ENCODE data around the gene NRL. TPM values are rescaled to one million over a fixed set of nuclear protein-coding genes. Genes with fewer than 3 reads are reported as not detected.

NRL gene
- total and polyA plus RNA-seq, 2 donors (not counting 3 experiments of a cell fraction or from before 2014, with no cell fraction given): 0.71 to 1.1 TPM

- no peak overlapping the region for H3K4me2 ChIP-seq (ENCODE audit: insufficient read depth, low read length)
- peaks cover 32% of the 10 kb centered on the region for H3K79me2 ChIP-seq (ENCODE audit: control insufficient read depth, insufficient read depth, low read length)
- no peaks in the 10 kb centered on the region for H3K9me1 ChIP-seq (replicated peaks; ENCODE audit: control insufficient read depth, extremely low read depth, insufficient read depth, low read length)
- ChIA-PET POLR2A (no interaction called here), CTCF (interaction anchor here (1.6 kb wide), 1 partner anchor 16 kb away, joined by 9 read pairs; the partner anchor contains the start of gene IRF9)
- peaks cover 0 to 7% of the 10 kb centered on the region in 2 experiments for H3K36me3 ChIP-seq (ENCODE audit: control insufficient read depth in 2 of 2, extremely low read depth in 1 of 2, insufficient read depth in 2 of 2, low read length in 2 of 2)
- intact Hi-C loops (cut with micrococcal nuclease): no loop called here
- TF ChIP-seq JUN (IDR thresholded peaks at IDR 0.05; ENCODE audit: borderline replicate concordance, insufficient read depth, insufficient read length, low read depth) (no peak), GATA2 (IDR thresholded peaks at IDR 0.05; ENCODE audit: insufficient read depth, insufficient read length, low read depth, low read length) (no peak), CTCF (IDR thresholded peaks at IDR 0.05; ENCODE audit: extremely low read depth in 1 of 2, insufficient read depth in 1 of 2, low read depth in 1 of 2, low read length in 2 of 2) (no peak), POLR2A (IDR thresholded peaks at IDR 0.05; ENCODE audit: low read depth, low read length) (no peak), EZH2 (IDR thresholded peaks at IDR 0.05; ENCODE audit: borderline replicate concordance, low read depth, low read length, severe bottlenecking) (no peak), FOS (IDR thresholded peaks at IDR 0.05; ENCODE audit: borderline replicate concordance, insufficient read depth, low read length) (no peak), POLR2AphosphoS5 (IDR thresholded peaks at IDR 0.05; ENCODE audit: insufficient read depth, low read depth, low read length) (no peak), MYC (IDR thresholded peaks at IDR 0.05; ENCODE audit: low read depth, low read length) (no peak)
- TF ChIP-seq, protein P1, sequence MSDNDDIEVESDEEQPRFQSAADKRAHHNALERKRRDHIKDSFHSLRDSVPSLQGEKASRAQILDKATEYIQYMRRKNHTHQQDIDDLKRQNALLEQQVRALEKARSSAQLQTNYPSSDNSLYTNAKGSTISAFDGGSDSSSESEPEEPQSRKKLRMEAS (IDR thresholded peaks at IDR 0.05; ENCODE audit: insufficient read depth, insufficient read length): no peak
- H3K9ac ChIP-seq (replicated peaks; ENCODE audit: extremely low read depth, insufficient read depth, low read length): no peak overlapping the region
- no peak overlapping the region for H2AFZ ChIP-seq (ENCODE audit: low read depth, low read length)
- dilution Hi-C loops (cut with MboI; ENCODE audit: extremely low pct_ligation_motif_present, low sequenced_read_pairs): no loop called here
- H3K9me3 ChIP-seq (replicated peaks; ENCODE audit: control insufficient read depth, insufficient read depth, low read length): no peaks in the 10 kb centered on the region
- FAIRE-seq (no peak), DNase-seq (ENCODE audit: low read depth, low spot score) (no peak)
- no peak overlapping the region for H3K4me3 ChIP-seq (replicated peaks in 1 of 3; ENCODE audit: insufficient read depth in 1 of 3, low read depth in 1 of 3, low read length in 3 of 3)
- BruUV-seq (replicated peaks): no TSS peak
- H3K27me3 ChIP-seq (ENCODE audit: control insufficient read depth in 2 of 2, insufficient read depth in 2 of 2, low read length in 2 of 2): no peaks in the 10 kb centered on the region
- H4K20me1 ChIP-seq (replicated peaks; ENCODE audit: control insufficient read depth, extremely low read depth, insufficient read depth, low read length): no peaks in the 10 kb centered on the region
- H3K27ac ChIP-seq (ENCODE audit: insufficient read depth, low read depth, low read length): no peak overlapping the region
- peaks cover 23% of the 10 kb centered on the region for H3K4me1 ChIP-seq (ENCODE audit: control insufficient read depth, extremely low read depth, insufficient read depth, low read length)
These were observed 29.7 kb upstream of the NRL start for GRCh38 chr14:24144451-24144850.

Measured in endothelial cell of umbilical vein (primary cell).